GM23338 (cell line): ENCODE measurements around the gene C2CD5. TPM values are rescaled to one million over a fixed set of nuclear protein-coding genes. Genes with fewer than 3 reads are reported as not detected.

Experiments
- ATAC-seq: fragments of 200-7000 bp; cut with Tn5 transposase; 3 replicates; pipeline ENCODE4 v1.9.1; 2020
- DNase-seq: peaks from one replicate; pipeline ENCODE4 v3.0.0-alpha.2; 2015; ENCODE audit warnings: low spot score
- H2AFZ ChIP-seq: fragments of 200-600 bp; sonication (generic); 2 replicates; pipeline ENCODE4 v1.8.0; 2016; ENCODE audit warnings: antibody characterized with exemption, mild to moderate bottlenecking, moderate library complexity
- H3F3A ChIP-seq: fragments of 200-600 bp; sonication (generic); replicated peaks from 2 replicates; pipeline ENCODE4 v1.8.0; 2017; ENCODE audit warnings: antibody characterized with exemption, mixed run types, low read depth
- H3K27ac ChIP-seq: fragments of 200-600 bp; sonication (generic); 2 replicates; pipeline ENCODE4 v1.6.1; 2016; ENCODE audit warnings: low read depth
- H3K27me3 ChIP-seq: fragments of 200-600 bp; sonication (generic); 2 replicates; pipeline ENCODE4 v1.8.0; 2016; ENCODE audit warnings: mild to moderate bottlenecking, mixed run types, moderate library complexity; ENCODE audit not compliant: insufficient read depth
- H3K36me3 ChIP-seq: fragments of 200-600 bp; sonication (generic); 2 replicates; pipeline ENCODE4 v1.8.0; 2016; ENCODE audit warnings: mild to moderate bottlenecking; ENCODE audit not compliant: insufficient read depth
- H3K4me1 ChIP-seq: fragments of 200-600 bp; sonication (generic); 2 replicates; pipeline ENCODE4 v1.8.0; 2016; ENCODE audit warnings: mild to moderate bottlenecking, moderate library complexity; ENCODE audit not compliant: insufficient read depth
- H3K4me2 ChIP-seq: fragments of 200-600 bp; sonication (generic); 2 replicates; pipeline ENCODE4 v1.7.1; 2017; ENCODE audit warnings: mixed run types
- H3K4me3 ChIP-seq: fragments of 200-600 bp; sonication (generic); 2 replicates; pipeline ENCODE4 v1.6.1; 2016; ENCODE audit warnings: mixed run types
- H3K79me2 ChIP-seq: fragments of 200-600 bp; sonication (generic); replicated peaks from 2 replicates; pipeline ENCODE4 v1.8.0; 2017; ENCODE audit warnings: mild to moderate bottlenecking; ENCODE audit not compliant: insufficient read depth
- H3K9me2 ChIP-seq: fragments of 200-600 bp; sonication (generic); 2 replicates; pipeline ENCODE4 v1.8.0; 2017; ENCODE audit not compliant: insufficient read depth
- H4K20me1 ChIP-seq: fragments of 200-600 bp; sonication (generic); replicated peaks from 2 replicates; pipeline ENCODE4 v1.8.0; 2017; ENCODE audit warnings: mild to moderate bottlenecking; ENCODE audit not compliant: insufficient read depth
- H3K27ac Mint-ChIP-seq: 2 replicates; pipeline ENCODE4 v1.8.0; 2020; ENCODE audit warnings: inconsistent platforms, mild to moderate bottlenecking, moderate library complexity, mixed read lengths
- H3K27me3 Mint-ChIP-seq: 3 replicates; pipeline ENCODE4 v1.8.0; 2022; ENCODE audit warnings: low read depth, mild to moderate bottlenecking, moderate library complexity, mixed read lengths, inconsistent platforms; ENCODE audit not compliant: insufficient read depth, poor library complexity
- H3K36me3 Mint-ChIP-seq: 3 replicates; pipeline ENCODE4 v1.8.0; 2021; ENCODE audit warnings: low read depth, mild to moderate bottlenecking, inconsistent platforms, moderate library complexity, mixed read lengths
- H3K4me1 Mint-ChIP-seq: 3 replicates; pipeline ENCODE4 v1.8.0; 2020; ENCODE audit warnings: mild to moderate bottlenecking, inconsistent platforms, mixed read lengths
- H3K4me3 Mint-ChIP-seq: 3 replicates; pipeline ENCODE4 v1.8.0; 2021; ENCODE audit warnings: moderate library complexity, mild to moderate bottlenecking, inconsistent platforms, mixed read lengths
- H3K9me3 Mint-ChIP-seq: 3 replicates; pipeline ENCODE4 v1.8.0; 2020; ENCODE audit warnings: moderate library complexity, mild to moderate bottlenecking, inconsistent platforms, mixed read lengths
- CTCF ChIP-seq, 2 experiments: fragments of 200-600 bp in 1 of 2; sonication (generic) in 1 of 2; conservative IDR thresholded peaks; 2 replicates each; pipeline versions ENCODE4 v1.5.1 to v1.6.1; 2016 to 2017; ENCODE audit warnings: antibody characterized with exemption in 2 of 2, low read depth in 2 of 2, mild to moderate bottlenecking in 2 of 2, moderate library complexity in 1 of 2
- EZH2 ChIP-seq: fragments of 200-600 bp; sonication (generic); IDR thresholded peaks from one replicate; pipeline ENCODE4 v1.8.0; 2017; ENCODE audit warnings: antibody characterized with exemption, mild to moderate bottlenecking, low read depth; ENCODE audit not compliant: unreplicated experiment
- EZH2phosphoT487 ChIP-seq: fragments of 200-600 bp; sonication (generic); IDR thresholded peaks from one replicate; pipeline ENCODE4 v1.8.1; 2018; ENCODE audit warnings: antibody characterized with exemption; ENCODE audit not compliant: unreplicated experiment
- NANOG ChIP-seq: IDR thresholded peaks from 2 replicates; pipeline ENCODE4 v1.6.1; 2016; ENCODE audit warnings: antibody characterized with exemption, borderline replicate concordance
- REST ChIP-seq: IDR thresholded peaks from one replicate; pipeline ENCODE4 v1.6.1; 2018; ENCODE audit warnings: antibody characterized with exemption; ENCODE audit not compliant: unreplicated experiment
- STAT1 ChIP-seq: IDR thresholded peaks from one replicate; pipeline ENCODE4 v1.6.1; 2016; ENCODE audit warnings: antibody characterized with exemption; ENCODE audit not compliant: unreplicated experiment
- ZNF114 ChIP-seq: fragments of 250-450 bp; sonication (Bioruptor Pico); IDR thresholded peaks from 2 replicates; pipeline ENCODE4 v1.5.0; 2020; ENCODE audit warnings: mild to moderate bottlenecking, moderate library complexity
- ZNF331 ChIP-seq: fragments of 250-450 bp; sonication (Bioruptor Pico); IDR thresholded peaks from 2 replicates; pipeline ENCODE4 v1.5.0; 2020; ENCODE audit warnings: low read depth, mild to moderate bottlenecking, moderate library complexity
- ZNF462 ChIP-seq: fragments of 250-450 bp; sonication (Bioruptor Pico); IDR thresholded peaks from 2 replicates; pipeline ENCODE4 v1.5.0; 2020; ENCODE audit warnings: mild to moderate bottlenecking, moderate library complexity
- polyA plus RNA-seq: library from polyadenylated mRNA; unstranded; fragments of >200 nt; fragmentation: Nextera tagmentation; extraction: Ambion mirVana; gene quantifications from 2 replicates; pipeline ENCODE4 v1.2.1, GENCODE V29; 2016
- total RNA-seq: library from RNA; depleted of rRNA; stranded (reverse); fragments of >200 nt; shearing (Covaris generic); gene quantifications from 2 replicates; pipeline ENCODE4 v1.2.3, GENCODE V29; 2014

C2CD5 gene
- total and polyA plus RNA-seq, 2 experiments from 2014 or later: 22.0 to 68.6 TPM

GRCh38 chr12:22532317-22532716 lies 12.0 kb downstream of the C2CD5 start:
- TF ChIP-seq EZH2 (no peak), ZNF331 (CRISPR knock-in tag) (no peak)
- Histone ChIP-seq H3K79me2 (peaks cover 28% of the 10 kb centered on the region), H3K4me1 (peaks cover 19% of the 10 kb centered on the region), H3F3A (no peaks in the 10 kb centered on the region), H4K20me1 (no peaks in the 10 kb centered on the region), H3K27ac (no peak overlapping the region), H2AFZ (no peak overlapping the region), H3K36me3 (peaks cover 16% of the 10 kb centered on the region; the same call in 1 of the 2 replicates), H3K27me3 (no peaks in the 10 kb centered on the region), H3K9me2 (no peaks in the 10 kb centered on the region), H3K4me3 (no peak overlapping the region), H3K4me2 (no peak overlapping the region)
- Mint-ChIP-seq H3K4me1 (peaks cover 11% of the 10 kb centered on the region), H3K27ac (no peak overlapping the region), H3K36me3 (peaks cover 31% of the 10 kb centered on the region), H3K27me3 (no peaks in the 10 kb centered on the region), H3K4me3 (no peak overlapping the region), H3K9me3 (no peaks in the 10 kb centered on the region)
- ATAC-seq (no peak), DNase-seq (no peak)

GRCh38 chr12:22531205-22531604 lies 13.1 kb downstream of the C2CD5 start:
- DNase-seq (no peak), ATAC-seq (no peak)
- Mint-ChIP-seq H3K9me3 (no peaks in the 10 kb centered on the region), H3K4me1 (peaks cover 8% of the 10 kb centered on the region), H3K4me3 (no peak overlapping the region), H3K27me3 (no peaks in the 10 kb centered on the region), H3K36me3 (peaks cover 31% of the 10 kb centered on the region), H3K27ac (no peak overlapping the region)
- TF ChIP-seq EZH2phosphoT487 (no peak), ZNF462 (CRISPR knock-in tag) (no peak), STAT1 (no peak), CTCF (conservative IDR thresholded peaks at IDR 0.05; ENCODE audit: low read depth in 2 of 2) (no peak), ZNF331 (CRISPR knock-in tag) (no peak), REST (no peak), ZNF114 (CRISPR knock-in tag) (no peak), NANOG (no peak), EZH2 (no peak)
- no peak overlapping the region for H2AFZ ChIP-seq
- no peak overlapping the region for H3K4me2 ChIP-seq
- H3K79me2 ChIP-seq: peaks cover 18% of the 10 kb centered on the region
- H3K4me3 ChIP-seq: no peak overlapping the region
- peaks cover 16% of the 10 kb centered on the region; the same call in 1 of the 2 replicates for H3K36me3 ChIP-seq
- H3K4me1 ChIP-seq: peaks cover 10% of the 10 kb centered on the region
- no peaks in the 10 kb centered on the region for H3K27me3 ChIP-seq
- no peak overlapping the region for H3K27ac ChIP-seq
- H4K20me1 ChIP-seq: no peaks in the 10 kb centered on the region
- H3F3A ChIP-seq: no peaks in the 10 kb centered on the region
- no peaks in the 10 kb centered on the region for H3K9me2 ChIP-seq
